ENCODE results near the gene RAB41.
A peak's percentile ranks its signal among the peaks of the same experiment; 100 is the strongest.
"Not testable (repeated sequence)": the region's sequence is repeated elsewhere in the genome, so short reads cannot be mapped to it uniquely, and the experiment has no call there.

RAB41 gene

DNA sequence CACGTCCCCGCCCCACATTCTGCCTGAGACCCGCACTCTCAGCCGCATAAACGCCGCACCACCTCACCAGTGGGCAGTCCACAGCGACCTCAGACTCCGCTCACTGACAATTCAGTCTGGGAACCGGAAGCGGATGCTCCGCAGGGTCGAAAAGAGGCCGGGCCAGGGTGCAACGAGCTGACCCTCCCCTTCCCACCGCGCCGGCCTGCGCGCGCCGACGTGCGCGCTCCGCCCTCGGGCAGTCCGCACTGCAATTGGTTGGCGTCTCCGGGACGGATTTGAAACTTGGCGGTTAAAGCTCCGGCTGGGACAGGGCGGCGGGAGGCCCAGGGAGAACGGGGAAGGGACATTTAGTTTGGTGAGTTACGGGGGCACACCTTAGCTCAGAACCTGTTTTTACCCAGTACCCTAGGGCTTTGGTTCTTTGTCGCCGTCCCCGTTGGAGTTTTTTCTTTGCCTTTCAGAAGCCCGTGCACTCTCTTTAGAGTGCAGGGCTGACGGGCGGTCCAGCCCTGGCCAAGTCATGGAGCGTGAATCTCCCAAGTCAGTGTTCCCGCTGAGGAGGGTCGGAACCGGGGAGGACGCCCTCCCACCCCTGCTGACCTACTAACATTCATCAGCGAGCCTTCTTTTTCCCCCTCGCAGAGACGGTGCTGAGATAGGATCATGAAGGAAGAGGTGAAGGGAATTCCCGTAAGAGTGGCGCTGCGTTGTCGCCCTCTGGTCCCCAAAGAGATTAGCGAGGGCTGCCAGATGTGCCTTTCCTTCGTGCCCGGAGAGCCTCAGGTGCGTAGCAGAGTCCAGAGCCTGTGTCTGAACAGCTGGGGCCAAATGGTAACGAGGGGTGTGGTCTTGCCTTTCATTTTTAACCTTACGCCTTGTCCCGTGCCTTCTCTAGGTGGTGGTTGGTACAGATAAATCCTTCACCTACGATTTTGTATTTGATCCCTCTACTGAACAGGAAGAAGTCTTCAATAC, 8.1 kb downstream of the RAB41 start, which contains the start of the genes KIF4A and PDZD11:
KIF4A (plus strand) TSS at position 312 of the 978 bp plus-strand sequence; CDS start at position 667, 355 bp downstream.
PDZD11 (minus strand) TSS at position 135 of the 978 bp plus-strand sequence. CDS start 586 bp downstream, outside the sequence.
- DNase-seq (ENCODE audit: low read depth): peak; percentile 53

DNA sequence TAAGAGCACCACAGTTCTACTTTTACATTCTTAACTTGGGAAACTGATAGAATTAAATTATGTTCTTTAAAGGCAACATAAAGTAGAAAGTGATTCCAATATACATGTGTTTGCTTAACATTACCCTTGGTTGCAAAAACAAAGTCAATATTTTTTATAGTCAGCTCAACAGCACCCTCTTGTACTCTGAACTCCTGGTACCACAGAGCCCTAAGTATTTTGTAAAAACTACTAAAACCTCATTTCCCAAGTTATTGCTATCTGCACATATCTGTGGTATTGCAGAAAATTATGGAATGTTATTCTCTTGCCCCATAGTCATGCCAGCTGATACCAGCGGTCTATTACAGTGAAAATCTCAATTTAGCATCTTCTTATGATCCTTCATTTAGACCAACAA, 10.8 kb downstream of the RAB41 start:
- no peak for DNase-seq (ENCODE audit: low read depth)

DNA sequence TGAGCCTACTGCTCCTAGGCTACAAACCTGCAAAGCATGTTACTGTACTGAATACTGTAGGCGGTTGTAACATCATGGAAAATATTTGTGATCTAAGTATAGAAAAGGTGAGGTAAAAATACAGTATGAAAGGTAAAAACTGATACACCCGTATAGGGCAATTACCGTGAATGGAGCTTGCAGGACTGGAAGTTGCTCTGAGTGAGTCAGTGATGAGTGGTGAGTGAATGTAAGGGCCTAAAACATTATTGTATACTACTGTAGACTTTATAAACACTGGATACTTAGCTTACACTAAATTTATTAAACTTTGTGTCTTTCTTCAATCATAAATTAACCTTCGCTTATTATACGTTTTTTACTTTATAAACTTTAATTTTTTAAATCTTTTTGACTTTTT, 11.6 kb downstream of the RAB41 start:
- DNase-seq (ENCODE audit: low read depth): no peak

DNA sequence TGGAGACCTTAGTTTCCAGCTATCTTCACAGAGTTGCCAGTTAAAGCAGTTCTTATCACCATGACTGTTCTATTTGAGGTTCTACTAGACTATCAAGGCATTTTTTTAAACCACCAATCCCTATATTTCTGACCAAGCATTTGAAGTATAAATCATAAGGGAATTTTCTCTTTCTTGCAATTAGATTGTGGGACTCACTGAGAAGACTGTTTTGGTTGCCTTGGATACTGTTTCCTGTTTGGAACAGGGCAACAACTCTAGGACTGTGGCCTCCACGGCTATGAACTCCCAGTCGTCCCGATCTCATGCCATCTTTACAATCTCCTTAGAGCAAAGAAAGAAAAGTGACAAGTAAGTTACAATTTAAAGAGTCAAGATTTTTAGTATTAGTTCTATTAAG, 19.7 kb downstream of the RAB41 start:
- no peak for DNase-seq (ENCODE audit: low read depth)

DNA sequence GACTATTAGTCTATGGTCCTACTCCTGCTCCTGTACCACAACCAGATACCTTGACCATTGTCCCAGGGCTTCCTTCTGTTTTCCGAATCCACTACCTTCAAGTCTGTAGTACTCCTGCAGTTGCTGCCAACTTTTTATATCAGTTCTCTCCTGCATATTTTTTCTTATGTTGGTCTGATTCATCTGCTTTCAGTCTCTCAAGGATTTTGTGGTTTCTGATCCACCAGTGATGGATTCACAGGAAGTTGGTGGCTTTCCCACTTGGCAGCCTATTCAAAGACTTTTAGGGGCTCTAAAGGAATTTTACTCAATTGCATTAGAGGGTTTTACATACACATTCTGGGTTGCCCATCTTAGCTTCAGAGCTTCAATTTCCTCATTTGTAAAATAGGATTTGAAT, 31.5 kb downstream of the RAB41 start:
- DNase-seq (ENCODE audit: low read depth): no peak

DNA sequence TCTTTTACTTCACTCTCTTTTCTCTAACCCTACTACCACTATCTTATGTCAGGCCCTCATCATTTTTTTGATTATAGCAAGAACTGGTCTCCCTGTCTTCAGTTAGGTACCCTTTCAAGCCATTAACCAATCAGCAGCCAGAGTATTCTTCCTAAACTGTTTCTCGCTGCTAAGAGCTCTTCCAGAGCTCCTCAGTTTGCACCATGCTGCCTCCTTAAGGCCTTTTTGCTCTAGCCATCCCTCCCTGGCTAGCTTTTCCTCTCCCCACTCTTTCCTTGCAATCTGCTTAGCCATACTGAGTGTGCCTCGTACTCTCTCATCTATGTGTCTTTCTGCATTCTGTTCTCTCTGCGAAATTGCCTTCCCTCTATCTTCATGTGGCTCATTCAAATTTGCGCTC, 40.8 kb downstream of the RAB41 start:
- no peak for DNase-seq (ENCODE audit: low read depth)

DNA sequence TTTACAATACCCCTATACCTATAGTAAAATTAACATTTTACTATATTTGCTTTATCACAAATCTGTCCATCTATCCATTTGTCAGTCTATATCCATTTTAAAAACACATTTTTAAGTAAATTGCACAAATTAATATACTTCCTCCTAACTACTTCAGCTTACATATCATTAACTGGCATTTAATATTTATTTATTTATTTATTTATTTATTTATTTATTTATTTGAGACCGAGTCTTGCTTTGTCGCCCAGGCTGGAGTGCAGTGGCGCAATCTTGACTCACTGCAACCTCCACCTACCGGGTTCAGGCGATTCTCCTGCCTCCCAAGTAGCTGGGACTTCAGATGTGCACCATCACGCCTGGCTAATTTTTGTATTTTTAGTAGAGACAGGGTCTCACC, 41.7 kb downstream of the RAB41 start:
- not testable (repeated sequence) for DNase-seq (ENCODE audit: low read depth)

DNA sequence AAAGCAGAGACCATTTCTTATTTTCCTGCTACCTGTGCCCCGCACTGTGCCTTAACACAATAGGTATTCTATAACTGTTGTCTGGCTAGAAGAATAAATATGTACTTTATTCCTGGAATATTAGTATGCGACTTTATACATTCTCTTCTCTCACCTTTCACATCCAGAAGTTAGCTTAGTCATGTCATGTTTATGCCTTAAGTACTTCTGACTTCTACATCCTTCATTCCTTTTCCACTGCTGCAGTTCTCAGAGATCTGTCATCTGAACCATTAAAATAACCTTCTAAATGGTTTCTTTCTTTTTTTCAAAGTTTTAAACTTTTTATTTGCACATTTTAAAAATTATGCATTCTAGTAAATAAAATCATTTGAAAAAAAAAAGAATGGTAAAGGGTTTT, 42.4 kb downstream of the RAB41 start:
- no peak for DNase-seq (ENCODE audit: low read depth)

DNA sequence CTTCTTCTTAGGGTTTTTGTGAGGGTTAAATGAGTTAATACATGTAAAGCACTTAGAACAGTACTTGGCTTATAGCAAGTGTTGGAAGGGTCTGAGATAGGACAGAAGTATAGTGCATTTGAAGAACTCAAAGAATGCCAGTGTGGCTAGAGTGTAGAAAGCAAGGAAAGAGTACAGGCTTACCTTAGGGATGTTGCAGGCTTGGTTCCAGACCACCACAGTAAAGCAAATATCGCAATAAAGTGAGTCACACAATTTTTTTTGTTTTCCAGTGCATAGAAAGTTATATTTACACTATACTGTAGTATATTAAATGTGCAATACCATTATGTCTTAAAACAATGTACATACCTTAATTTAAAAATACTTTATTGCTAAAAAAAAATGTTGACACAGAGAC, 49.2 kb downstream of the RAB41 start:
- no peak for DNase-seq (ENCODE audit: low read depth)

DNA sequence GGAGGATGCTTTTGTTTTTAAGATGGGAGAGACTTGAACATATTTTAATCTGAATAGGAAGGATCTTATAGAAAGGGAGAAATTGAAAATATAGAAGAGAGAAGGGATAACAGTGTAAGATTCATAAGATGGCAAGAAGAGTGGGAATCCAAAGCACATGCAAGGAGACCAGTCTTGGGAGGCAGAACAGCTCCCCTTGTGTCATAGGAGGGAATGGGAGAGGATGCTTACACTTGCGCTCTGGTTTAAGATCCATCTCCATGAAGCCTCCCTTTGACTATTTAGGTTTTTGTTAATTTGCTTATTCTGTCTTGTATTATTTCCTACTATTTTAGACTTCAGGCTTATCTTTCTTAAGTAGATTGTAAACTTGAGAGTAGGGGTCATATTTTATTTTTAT, 50.6 kb downstream of the RAB41 start:
- DNase-seq (ENCODE audit: low read depth): no peak

All from activated T-cell treated with anti-CD3 and anti-CD28 coated beads for 1 hour (primary cell).